Esophagus muscularis mucosa (tissue), 4 donors: ENCODE results near the gene ATP6V1F.

Source experiments
- CTCF ChIP-seq, 3 experiments: fragments of 200-600 bp in 2 of 3; fragments of 450-650 bp in 1 of 3; sonication (generic) in 2 of 3; IDR thresholded peaks; one replicate each; pipeline ENCODE4 v1.5.1; 2017 to 2019; ENCODE audit warnings: antibody characterized with exemption in 3 of 3, mild to moderate bottlenecking in 2 of 3, moderate library complexity in 1 of 3
- EP300 ChIP-seq: sonication (generic); formaldehyde crosslinking; IDR thresholded peaks from one replicate; pipeline ENCODE4 v1.6.1; 2017; ENCODE audit warnings: antibody characterized with exemption
- POLR2A ChIP-seq: fragments of 450-650 bp; IDR thresholded peaks from one replicate; pipeline ENCODE4 v1.6.1; 2017; ENCODE audit warnings: antibody characterized with exemption, moderate library complexity, mild to moderate bottlenecking, low read depth
- POLR2AphosphoS5 ChIP-seq, 2 donors: sonication (generic); formaldehyde crosslinking; IDR thresholded peaks; one replicate each; pipeline ENCODE4 v1.6.1; 2017; ENCODE audit warnings: antibody characterized with exemption in 2 of 2

- no peak for TF ChIP-seq EP300
- no peak for TF ChIP-seq POLR2AphosphoS5 (IDR thresholded peaks at IDR 0.05)
- TF ChIP-seq CTCF (IDR thresholded peaks at IDR 0.05), result no peak
- TF ChIP-seq POLR2A, result no peak
Measured at GRCh38 chr7:128846781-128847444, 15.7 kb upstream of the ATP6V1F start.
